RKO (cell line): ENCODE results near the gene COX8C.
"Not testable (repeated sequence)": the region's sequence is repeated elsewhere in the genome, so short reads cannot be mapped to it uniquely, and the experiment has no call there.

ENCODE experiments used
- DNase-seq: peaks from one replicate; pipeline ENCODE4 v3.0.0-alpha.2; 2016; ENCODE audit warnings: low spot score

Gene COX8C

DNA sequence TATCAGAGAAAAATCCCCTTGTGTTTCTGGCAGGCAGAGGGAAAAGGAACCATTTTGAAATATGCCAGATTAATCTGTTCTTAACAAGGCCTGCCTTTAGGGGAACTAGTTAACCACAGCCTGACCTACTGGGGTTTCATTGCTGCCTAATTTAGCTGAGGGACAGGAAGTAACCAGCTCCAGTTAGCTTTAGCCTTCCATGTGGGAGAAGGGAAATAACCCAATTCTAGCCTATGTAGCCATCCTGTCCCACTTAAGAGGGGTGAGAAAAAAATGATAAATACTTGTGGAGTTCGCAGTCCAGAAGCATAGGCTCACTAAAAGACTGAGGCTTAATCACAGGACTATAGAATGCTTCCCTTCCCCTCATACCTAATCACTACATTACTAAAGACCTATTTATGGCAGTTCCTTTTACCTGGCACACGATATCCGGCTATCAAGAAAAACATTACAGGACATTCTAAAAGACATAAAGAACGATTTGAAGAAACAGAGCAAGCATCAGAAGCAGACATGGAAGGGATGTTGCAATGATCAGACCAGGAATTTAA lies 22.8 kb downstream of the COX8C start:
- no peak for DNase-seq

DNA sequence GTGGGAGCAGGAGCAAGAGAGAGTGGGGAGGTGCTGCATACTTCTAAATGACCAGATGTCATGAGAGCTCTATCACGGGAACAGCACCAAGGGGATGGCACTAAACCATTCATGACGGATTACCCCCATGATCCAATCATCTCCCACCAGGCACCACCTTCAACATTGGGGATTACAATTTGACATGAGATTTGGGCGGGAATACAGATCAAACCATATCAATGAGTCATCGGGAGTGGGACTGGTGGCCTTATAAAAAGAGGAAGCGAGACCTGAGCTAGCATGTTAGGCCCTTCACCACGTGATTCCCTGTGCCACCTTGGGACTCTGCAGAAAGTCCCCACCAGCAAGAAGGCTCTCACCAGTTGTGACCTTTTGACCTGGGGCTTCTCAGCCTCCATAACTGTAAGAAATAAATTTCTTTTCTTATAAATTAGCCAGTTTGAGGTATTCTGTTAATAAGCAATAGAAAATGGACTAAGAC lies 28.7 kb downstream of the COX8C start:
- DNase-seq, result no peak

DNA sequence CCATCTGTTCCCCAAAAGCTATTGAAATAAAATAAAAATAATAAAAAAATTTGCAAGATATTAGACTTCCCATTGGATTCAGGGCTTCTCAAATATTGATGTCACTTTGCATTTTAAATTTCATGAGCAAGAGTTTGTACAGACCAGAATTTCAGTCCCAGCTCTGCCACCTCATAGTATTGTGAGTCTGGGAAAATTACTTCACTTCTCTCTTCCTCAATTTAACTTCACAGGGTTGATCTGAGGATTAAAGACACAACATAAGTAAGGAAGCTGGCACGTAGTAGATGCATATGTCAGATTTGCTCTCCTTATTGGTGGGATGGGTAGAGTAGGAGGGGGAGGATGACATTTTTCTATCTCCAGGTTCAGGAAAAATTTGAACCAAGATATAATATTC lies 32.8 kb downstream of the COX8C start:
- no peak for DNase-seq

DNA sequence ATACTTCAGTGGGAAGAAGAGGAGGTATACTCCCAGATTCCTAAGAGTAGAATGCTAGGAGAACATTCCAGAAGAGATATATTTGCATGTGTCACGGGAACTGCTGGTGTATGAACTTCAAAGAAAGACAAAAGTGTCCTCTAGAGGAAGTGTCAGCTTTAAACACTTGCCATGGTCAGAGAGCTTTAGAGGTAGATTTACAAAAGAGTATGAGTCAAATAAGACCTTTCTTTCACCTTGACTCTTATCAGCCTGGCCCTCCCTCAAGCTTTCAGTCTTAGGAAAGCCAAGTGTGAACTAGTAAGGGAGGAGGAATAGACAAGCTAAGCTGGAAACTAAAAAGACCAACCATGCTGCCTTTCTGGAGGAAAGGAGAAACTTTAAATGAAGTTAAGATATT lies 34.7 kb downstream of the COX8C start:
- no peak for DNase-seq

DNA sequence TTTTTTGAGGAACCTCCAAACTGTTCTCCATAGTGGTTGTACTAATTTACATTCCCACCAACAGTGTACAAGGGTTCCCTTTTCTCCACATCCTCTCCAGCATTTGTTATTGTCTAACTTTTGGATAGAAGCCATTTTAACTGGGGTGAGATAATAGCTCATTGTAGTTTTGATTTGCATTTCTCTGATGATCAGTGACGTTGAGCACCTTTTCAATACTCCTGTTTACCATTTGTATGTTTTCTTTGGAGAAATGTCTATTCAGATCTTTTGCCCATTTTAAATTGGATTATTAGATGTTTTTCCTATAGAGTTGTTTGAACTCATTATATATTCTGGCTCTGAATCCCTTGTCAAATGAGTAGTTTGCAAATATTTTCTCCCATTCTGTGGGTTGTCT lies 37.3 kb downstream of the COX8C start:
- not testable (repeated sequence) for DNase-seq

DNA sequence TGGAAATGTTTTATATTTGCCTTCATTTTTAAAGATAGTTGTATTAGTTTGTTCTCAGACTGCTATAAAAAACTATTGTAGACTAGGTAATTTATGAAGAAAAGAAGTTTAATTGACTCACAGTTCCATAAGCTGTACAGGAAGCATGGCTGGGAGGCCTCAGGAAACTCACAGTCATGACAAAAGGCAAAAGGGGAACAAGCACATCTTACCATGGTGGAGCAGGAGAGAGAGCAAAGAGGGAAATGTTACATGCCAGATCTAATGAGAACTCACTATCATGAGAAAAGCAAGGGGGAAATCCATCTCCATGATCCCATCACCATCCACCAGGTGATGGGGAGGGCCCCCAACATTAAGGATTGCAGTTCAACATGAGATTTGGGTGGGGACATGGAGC lies 48.2 kb downstream of the COX8C start:
- no peak for DNase-seq

DNA sequence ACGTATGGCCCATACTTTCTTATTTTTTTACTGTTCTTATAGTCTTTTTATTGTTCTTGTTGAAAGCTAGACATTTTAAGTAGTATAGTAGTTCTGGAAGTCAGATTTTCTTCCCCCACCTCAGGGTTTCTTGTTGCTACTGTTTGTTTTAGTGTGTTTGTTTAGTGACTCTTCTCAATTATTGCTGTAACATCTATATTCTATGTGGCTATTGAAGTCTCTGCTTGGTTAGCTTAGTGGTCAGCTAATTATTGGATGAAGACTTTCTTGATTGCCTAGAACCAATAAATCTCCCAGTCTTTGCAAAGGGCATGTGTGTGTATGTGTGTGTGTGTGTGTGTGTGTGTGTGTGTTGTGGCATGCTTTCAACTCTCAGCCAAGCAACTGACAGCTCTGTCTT lies 49.5 kb downstream of the COX8C start:
- no peak for DNase-seq
